WTC11 (cell line): ENCODE measurements around the gene TAS1R1. TPM values are rescaled to one million over a fixed set of nuclear protein-coding genes. Genes with fewer than 3 reads are reported as not detected.

Experiments
- ATAC-seq: fragments of 200-7000 bp; cut with Tn5 transposase; 2 replicates; pipeline ENCODE4 v1.10.0; 2021; ENCODE audit warnings: mild to moderate bottlenecking, moderate library complexity
- CTCF ChIA-PET: fragments of 300-600 bp; sonication (Branson Sonifier 250); formaldehyde crosslinking; loops from one replicate; lab custom pipeline; 2021; ENCODE audit warnings: antibody characterized with exemption; lab: Charles Lee
- POLR2A ChIA-PET: fragments of 350-600 bp; sonication (Branson Sonifier 250); formaldehyde crosslinking; loops from one replicate; lab custom pipeline; 2021; ENCODE audit warnings: antibody characterized with exemption; lab: Charles Lee
- DNase-seq: peaks from one replicate; pipeline ENCODE4 v3.0.0; 2021; ENCODE audit warnings: low spot score
- H3K27ac Mint-ChIP-seq: 2 replicates; pipeline ENCODE4 v1.8.0; 2021; ENCODE audit warnings: mixed read lengths
- H3K27me3 Mint-ChIP-seq: 2 replicates; pipeline ENCODE4 v1.8.0; 2021; ENCODE audit warnings: low read depth, mild to moderate bottlenecking, moderate library complexity, mixed read lengths
- H3K36me3 Mint-ChIP-seq: 2 replicates; pipeline ENCODE4 v1.8.0; 2021; ENCODE audit warnings: mixed read lengths
- H3K4me1 Mint-ChIP-seq: 2 replicates; pipeline ENCODE4 v1.8.0; 2022; ENCODE audit warnings: mixed read lengths
- H3K4me3 Mint-ChIP-seq: 2 replicates; pipeline ENCODE4 v1.8.0; 2021; ENCODE audit warnings: mild to moderate bottlenecking, moderate library complexity, mixed read lengths
- H3K9me3 Mint-ChIP-seq: 2 replicates; pipeline ENCODE4 v1.8.0; 2021; ENCODE audit warnings: mixed read lengths
- GRHL2 ChIP-seq: fragments of 250-450 bp; sonication (Bioruptor Pico); IDR thresholded peaks from 2 replicates; pipeline ENCODE4 v1.8.0; 2022; ENCODE audit warnings: mild to moderate bottlenecking, moderate library complexity; ENCODE audit not compliant: insufficient replicate concordance, severe bottlenecking
- IRF2 ChIP-seq: sonication (generic); formaldehyde crosslinking; IDR thresholded peaks from 2 replicates; pipeline ENCODE4 v1.8.0; 2022; ENCODE audit warnings: low read depth, missing genetic modification reagents, borderline replicate concordance
- JAZF1 ChIP-seq: fragments of 250-450 bp; sonication (Bioruptor Pico); IDR thresholded peaks from 2 replicates; pipeline ENCODE4 v1.9.0; 2021; ENCODE audit warnings: moderate library complexity, mild to moderate bottlenecking, inconsistent platforms
- JUN ChIP-seq: sonication (generic); formaldehyde crosslinking; IDR thresholded peaks from 2 replicates; pipeline ENCODE4 v1.8.0; 2023; ENCODE audit warnings: mild to moderate bottlenecking, missing genetic modification reagents
- NFATC4 ChIP-seq: fragments of 250-450 bp; sonication (Bioruptor Pico); IDR thresholded peaks from 2 replicates; pipeline ENCODE4 v1.9.0; 2021; ENCODE audit warnings: mild to moderate bottlenecking
- NFE2L1 ChIP-seq: sonication (generic); formaldehyde crosslinking; IDR thresholded peaks from 2 replicates; pipeline ENCODE4 v1.8.1; 2023; ENCODE audit warnings: missing genetic modification reagents
- NFYB ChIP-seq: sonication (generic); formaldehyde crosslinking; conservative IDR thresholded peaks from 2 replicates; pipeline ENCODE4 v1.8.0; 2022; ENCODE audit warnings: low read depth, missing genetic modification reagents
- NR1H2 ChIP-seq: sonication (generic); formaldehyde crosslinking; IDR thresholded peaks from 2 replicates; pipeline ENCODE4 v1.9.0; 2021; ENCODE audit warnings: mild to moderate bottlenecking, moderate library complexity, missing genetic modification reagents
- PRDM15 ChIP-seq: sonication (generic); formaldehyde crosslinking; IDR thresholded peaks from 2 replicates; pipeline ENCODE4 v1.8.0; 2022; ENCODE audit warnings: missing genetic modification reagents
- PREB ChIP-seq: sonication (generic); formaldehyde crosslinking; IDR thresholded peaks from 2 replicates; pipeline ENCODE4 v1.8.1; 2022; ENCODE audit warnings: mild to moderate bottlenecking, missing genetic modification reagents, moderate library complexity, borderline replicate concordance
- RELA ChIP-seq: sonication (generic); formaldehyde crosslinking; IDR thresholded peaks from 2 replicates; pipeline ENCODE4 v1.8.1; 2022; ENCODE audit warnings: missing genetic modification reagents, mild to moderate bottlenecking, borderline replicate concordance
- SMAD3 ChIP-seq: sonication (generic); formaldehyde crosslinking; IDR thresholded peaks from 2 replicates; pipeline ENCODE4 v1.8.0; 2022; ENCODE audit warnings: missing genetic modification reagents, mild to moderate bottlenecking, borderline replicate concordance
- STAT6 ChIP-seq: sonication (generic); formaldehyde crosslinking; conservative IDR thresholded peaks from 2 replicates; pipeline ENCODE4 v1.8.1; 2023; ENCODE audit warnings: mild to moderate bottlenecking, low read depth, missing genetic modification reagents, moderate library complexity
- ZNF416 ChIP-seq: fragments of 250-450 bp; sonication (Bioruptor Pico); IDR thresholded peaks from 2 replicates; pipeline ENCODE4 v1.9.0; 2021; ENCODE audit warnings: mild to moderate bottlenecking, inconsistent platforms
- ZNF425 ChIP-seq: fragments of 250-450 bp; sonication (Bioruptor Pico); conservative IDR thresholded peaks from 2 replicates; pipeline ENCODE4 v1.9.0; 2021; ENCODE audit warnings: mild to moderate bottlenecking
- ZNF512 ChIP-seq: sonication (generic); formaldehyde crosslinking; IDR thresholded peaks from 2 replicates; pipeline ENCODE4 v1.8.1; 2022; ENCODE audit warnings: missing genetic modification reagents, borderline replicate concordance
- total RNA-seq: library from RNA; stranded (reverse); gene quantifications from 3 replicates; pipeline ENCODE4 v1.2.3, GENCODE V29; 2021
- TF ChIP-seq, protein P1 (sequence below): sonication (generic); formaldehyde crosslinking; IDR thresholded peaks from 2 replicates; pipeline ENCODE4 v1.8.1; 2022; ENCODE audit warnings: low read depth, missing genetic modification reagents, borderline replicate concordance
- TF ChIP-seq, protein P2 (sequence below): sonication (generic); formaldehyde crosslinking; IDR thresholded peaks from 2 replicates; pipeline ENCODE4 v1.8.0; 2022; ENCODE audit warnings: mild to moderate bottlenecking, missing genetic modification reagents

Gene TAS1R1
- total RNA-seq, 1 experiment from 2014 or later = 0.11 TPM

DNA sequence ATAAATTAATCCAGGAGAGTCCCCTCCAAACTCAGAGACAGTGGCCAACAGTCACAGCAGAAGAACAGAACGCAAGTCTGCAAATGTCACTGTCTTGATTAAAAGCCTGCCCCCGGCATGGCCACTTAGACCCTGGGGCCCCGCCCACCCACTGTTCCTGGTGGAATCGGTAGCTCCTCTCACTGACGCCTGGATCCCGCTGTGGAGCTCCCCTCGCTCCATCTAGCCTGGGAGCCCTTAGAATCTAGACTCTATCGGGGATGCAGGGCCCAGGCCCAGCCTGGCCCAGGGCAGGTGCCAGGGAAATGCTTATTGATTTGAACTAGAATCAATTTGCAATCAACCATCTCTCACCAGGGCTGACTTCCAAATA is 42.2 kb upstream of the TAS1R1 start:
- Mint-ChIP-seq H3K4me1 (no peaks in the 10 kb centered on the region), H3K9me3 (no peaks in the 10 kb centered on the region), H3K27ac (no peak overlapping the region), H3K36me3 (no peaks in the 10 kb centered on the region), H3K27me3 (no peaks in the 10 kb centered on the region), H3K4me3 (no peak overlapping the region)
- POLR2A ChIA-PET = no interaction called here
- CTCF ChIA-PET = interaction anchor here (0.8 to 1.9 kb wide), 9 partner anchors 10 to 134 kb away, joined by 3 to 12 read pairs (median 4); partner anchors contain the start of gene PLEKHG5
- ATAC-seq (no peak), DNase-seq (no peak)
- TF ChIP-seq ZNF512 (CRISPR knock-in tag) = no peak
- no peak for TF ChIP-seq SMAD3 (CRISPR knock-in tag)
- TF ChIP-seq STAT6 (CRISPR knock-in tag) = no peak
- TF ChIP-seq PREB (CRISPR knock-in tag) = no peak
- no peak for TF ChIP-seq GRHL2 (CRISPR knock-in tag)
- no peak for TF ChIP-seq ZNF416 (CRISPR knock-in tag)
- TF ChIP-seq, protein P1, sequence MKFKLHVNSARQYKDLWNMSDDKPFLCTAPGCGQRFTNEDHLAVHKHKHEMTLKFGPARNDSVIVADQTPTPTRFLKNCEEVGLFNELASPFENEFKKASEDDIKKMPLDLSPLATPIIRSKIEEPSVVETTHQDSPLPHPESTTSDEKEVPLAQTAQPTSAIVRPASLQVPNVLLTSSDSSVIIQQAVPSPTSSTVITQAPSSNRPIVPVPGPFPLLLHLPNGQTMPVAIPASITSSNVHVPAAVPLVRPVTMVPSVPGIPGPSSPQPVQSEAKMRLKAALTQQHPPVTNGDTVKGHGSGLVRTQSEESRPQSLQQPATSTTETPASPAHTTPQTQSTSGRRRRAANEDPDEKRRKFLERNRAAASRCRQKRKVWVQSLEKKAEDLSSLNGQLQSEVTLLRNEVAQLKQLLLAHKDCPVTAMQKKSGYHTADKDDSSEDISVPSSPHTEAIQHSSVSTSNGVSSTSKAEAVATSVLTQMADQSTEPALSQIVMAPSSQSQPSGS (CRISPR knock-in tag) = no peak
- TF ChIP-seq ZNF425 (CRISPR knock-in tag) = no peak
- no peak for TF ChIP-seq PRDM15 (CRISPR knock-in tag)
- TF ChIP-seq, protein P2, sequence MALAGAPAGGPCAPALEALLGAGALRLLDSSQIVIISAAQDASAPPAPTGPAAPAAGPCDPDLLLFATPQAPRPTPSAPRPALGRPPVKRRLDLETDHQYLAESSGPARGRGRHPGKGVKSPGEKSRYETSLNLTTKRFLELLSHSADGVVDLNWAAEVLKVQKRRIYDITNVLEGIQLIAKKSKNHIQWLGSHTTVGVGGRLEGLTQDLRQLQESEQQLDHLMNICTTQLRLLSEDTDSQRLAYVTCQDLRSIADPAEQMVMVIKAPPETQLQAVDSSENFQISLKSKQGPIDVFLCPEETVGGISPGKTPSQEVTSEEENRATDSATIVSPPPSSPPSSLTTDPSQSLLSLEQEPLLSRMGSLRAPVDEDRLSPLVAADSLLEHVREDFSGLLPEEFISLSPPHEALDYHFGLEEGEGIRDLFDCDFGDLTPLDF = no peak
- no peak for TF ChIP-seq NFYB
- no peak for TF ChIP-seq IRF2
- TF ChIP-seq NFATC4 = no peak
- TF ChIP-seq NFE2L1 (CRISPR knock-in tag) = no peak
- TF ChIP-seq RELA (CRISPR knock-in tag) = no peak
- TF ChIP-seq NR1H2 = no peak
- TF ChIP-seq JAZF1 = no peak
- no peak for TF ChIP-seq JUN (CRISPR knock-in tag)
